NOMO-1 treated with dmso at 0.1 percent for 144 hours (cell line): ENCODE measurements around the gene FAM187B.
"Not testable (repeated sequence)": the region's sequence is repeated elsewhere in the genome, so short reads cannot be mapped to it uniquely, and the experiment has no call there.

ENCODE experiments used
- DNase-seq: peaks from one replicate; lab custom pipeline; 2025; ENCODE audit not compliant: unreplicated experiment; lab: John Stamatoyannopoulos, UW

Gene FAM187B

DNA sequence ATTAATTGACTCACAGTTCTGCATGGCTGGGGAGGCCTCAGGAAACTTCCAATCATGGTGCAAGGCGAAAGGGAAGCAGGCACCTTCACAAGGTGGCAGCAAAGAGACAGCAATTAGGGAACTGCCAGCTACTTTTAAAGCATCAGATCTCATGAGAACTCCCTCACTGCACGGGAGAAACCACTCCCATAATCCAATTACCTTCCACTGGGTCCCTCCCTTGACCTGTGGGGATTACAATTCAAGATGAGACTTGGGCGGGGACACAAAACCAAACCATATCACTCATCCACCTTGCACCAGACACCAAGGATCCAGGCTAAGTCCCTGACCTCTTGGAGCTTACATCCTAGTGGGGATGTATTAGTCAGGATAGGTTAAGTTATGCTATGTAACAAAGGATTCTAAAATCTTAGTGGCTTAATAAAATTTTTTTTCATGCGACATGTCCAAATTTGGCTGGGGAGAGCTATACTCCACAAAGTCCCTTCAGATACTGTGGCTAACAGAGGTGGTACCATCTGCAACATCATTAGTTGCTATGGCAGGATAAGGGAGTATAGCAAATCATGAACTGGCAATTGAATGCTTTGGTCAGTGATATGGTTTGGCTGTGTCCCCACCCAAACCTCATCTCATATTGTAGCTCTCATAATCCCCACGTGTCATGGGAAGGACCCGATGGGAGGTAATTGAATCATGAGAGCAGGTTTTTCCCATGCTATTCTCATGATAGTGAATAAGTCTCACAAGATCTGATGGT lies 8.3 kb upstream of the FAM187B start:
- no peak for DNase-seq

DNA sequence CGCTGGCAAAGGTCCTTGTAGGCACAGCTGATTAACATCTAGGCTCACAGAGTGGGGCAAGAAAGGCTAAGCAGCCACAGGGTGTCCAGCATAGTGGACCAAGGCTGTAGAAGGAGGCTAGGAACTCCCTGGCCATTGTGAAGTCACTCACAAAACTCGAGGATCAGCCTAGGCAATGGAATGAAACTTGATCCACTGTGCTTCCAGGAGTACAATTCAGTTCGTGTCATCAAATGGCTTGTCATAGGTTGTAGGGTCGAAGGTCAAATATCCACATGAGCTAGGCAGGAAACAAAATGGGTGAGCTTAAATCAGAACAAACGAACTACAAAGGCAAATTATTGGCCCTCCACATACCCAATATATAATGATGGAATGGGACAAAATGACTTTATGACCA lies 4.4 kb upstream of the FAM187B start:
- no peak for DNase-seq

DNA sequence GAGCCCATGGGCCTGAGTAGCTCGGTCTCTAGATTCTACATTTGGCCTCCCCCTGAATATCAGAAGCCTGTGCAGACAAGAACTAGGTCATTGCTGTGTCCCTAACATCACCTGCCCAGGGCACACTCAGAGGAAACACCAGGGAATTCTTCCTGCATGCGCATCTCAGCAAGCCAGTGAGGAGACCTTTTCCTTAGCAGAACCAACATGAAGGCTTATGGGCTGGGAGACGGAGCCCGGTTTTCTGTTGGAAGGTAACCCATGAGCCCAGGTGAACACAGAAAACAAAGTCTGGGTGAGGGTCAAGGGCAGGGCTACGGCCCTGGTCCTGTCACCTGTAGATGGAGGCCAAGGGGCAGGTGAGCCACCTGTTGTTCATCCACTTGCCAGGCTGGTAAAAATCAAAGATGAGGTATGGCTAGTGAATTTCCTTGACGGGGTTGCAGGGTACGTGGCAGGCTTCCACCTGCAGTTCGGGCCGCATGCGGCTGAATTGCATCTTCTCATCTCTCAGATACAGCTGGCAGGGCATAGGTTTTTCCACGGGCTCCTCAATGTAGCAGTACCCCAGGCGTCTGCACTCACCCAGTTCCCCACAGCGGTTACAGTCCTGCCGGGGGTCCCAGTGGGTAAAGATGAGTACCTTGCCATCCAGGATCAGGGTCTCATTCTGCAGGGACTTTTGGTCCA lies 3.6 kb upstream of the FAM187B start:
- DNase-seq: no peak

DNA sequence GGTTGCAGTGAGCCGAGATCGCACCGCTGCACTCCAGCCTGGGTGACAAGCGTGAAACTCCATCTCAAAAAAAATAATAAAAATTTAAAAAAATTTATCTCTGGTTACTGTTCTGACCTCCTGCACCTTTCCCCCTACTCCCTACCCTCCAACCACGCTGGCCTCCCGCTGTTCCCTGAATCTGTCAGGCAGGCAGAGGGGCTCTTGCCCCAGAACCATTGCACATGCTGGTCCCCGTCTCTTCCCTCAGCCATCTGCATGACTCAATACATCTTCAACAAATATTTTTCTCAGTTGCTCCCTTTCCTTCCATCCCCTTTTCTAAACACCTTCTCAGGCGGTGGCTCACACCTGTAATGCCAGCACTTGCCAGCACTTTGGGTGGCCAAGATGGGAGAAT lies 1.1 kb upstream of the FAM187B start:
- no peak for DNase-seq

DNA sequence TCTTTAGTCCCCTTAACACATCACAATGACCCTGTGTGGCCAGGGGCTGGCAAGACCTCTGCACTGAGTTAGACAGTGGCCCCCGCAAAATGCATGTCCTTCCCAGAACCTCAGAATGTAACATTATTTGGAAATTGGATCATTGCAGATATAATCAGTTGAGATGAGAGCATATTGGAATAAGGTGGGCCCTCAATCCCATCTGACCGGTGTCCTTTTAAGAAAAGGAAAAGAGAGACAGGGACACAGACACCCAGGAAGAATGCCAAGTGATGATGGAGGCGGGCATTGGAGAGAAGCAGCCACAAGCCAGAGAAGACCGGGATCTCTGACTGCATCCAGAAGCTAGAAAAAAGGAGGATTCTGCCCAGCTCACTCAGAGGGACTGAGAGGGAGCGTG lies 1.8 kb downstream of the FAM187B start:
- DNase-seq: no peak

DNA sequence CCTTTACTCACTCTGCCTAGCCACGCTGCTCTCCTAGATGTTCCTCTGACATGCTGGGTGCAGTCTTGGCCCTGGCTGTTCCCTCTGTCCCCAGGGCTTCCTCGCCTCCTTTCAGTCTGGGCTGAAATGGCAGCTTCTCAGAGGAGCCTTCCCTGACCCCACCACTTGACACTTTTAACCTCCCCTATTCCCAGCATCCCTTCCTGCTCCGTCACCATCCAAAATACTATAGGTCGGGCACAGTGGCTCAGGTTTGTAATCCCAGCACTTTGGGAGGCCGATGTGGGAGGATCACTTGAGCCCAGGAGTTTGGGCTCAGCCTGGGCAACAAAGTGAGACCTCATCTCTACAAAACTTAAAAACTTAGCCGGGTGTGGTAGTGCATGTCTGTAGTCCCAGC lies 2.6 kb downstream of the FAM187B start:
- no peak for DNase-seq

DNA sequence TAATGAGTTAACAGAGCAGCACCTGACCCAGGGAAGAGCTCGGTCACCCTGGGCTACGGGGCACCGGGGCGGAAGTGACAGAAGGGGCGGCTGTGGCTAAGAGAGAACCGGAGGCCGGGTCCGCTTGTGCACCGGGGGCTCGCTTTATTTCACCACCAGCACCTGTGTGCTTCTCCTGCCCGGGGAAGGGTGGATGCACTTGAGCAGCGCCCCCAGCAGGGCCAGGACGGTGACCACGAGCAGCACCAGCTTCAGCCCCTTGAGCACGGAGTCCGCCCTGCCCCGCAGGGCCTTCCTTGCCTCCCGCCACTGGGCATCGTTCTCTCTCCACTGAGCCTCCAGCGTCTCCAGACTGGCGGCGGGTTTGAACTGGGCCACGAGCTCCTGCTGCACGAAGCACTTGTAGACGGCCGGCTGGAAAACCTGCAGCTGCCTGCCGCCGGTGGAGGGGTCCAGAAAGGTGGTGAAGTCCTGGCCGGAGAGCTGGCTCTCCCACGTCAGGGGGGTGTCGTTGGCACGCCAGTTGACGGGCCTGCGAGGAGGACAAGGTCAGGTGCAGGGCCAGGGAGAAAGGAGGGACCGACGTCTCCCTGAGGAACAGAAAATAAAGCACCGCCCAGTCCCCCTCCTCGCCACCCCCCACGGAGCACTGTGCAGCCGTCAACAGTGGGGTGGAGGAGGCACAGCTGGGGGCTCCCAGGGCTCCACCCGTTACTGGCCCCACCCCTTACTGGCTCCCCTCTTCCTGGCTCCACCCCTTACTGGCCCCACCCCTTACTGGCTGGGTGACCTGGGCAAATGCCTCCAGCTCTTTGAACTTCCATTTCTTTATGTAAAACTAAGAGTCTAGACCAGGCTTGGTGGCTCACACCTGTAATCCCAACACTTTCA lies 3.6 kb downstream of the FAM187B start:
- DNase-seq: no peak

DNA sequence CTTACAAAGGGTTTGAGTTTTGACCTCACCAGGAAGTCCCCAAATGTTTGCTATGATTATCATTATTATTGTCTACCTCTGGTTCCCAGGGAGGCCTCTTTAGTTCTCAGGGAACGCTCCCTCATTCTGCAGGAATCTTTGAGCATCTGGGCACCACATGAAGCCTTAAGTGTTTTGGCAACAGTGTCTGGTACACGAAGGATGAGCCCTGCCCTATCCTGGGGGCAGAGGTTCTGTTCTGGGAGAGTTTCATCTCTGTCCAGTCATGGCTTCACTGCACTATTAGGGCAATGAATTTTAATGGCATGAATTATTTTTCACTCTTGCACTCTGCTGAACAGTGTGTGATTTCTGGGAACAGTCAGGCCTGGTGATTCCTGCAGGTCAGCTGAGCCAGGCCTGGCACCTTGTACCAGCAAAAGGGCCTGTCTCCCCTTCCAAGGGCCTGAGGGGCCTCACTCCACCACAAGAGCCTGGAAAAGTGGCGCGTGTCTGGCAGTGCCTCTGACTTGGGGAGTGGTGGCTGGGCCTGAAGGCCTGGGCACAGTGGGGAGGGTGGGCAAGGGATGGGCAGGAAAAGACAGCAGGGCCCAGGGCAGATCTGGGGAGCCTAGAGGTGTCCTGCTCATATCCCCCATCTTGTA lies 4.6 kb downstream of the FAM187B start:
- no peak for DNase-seq

DNA sequence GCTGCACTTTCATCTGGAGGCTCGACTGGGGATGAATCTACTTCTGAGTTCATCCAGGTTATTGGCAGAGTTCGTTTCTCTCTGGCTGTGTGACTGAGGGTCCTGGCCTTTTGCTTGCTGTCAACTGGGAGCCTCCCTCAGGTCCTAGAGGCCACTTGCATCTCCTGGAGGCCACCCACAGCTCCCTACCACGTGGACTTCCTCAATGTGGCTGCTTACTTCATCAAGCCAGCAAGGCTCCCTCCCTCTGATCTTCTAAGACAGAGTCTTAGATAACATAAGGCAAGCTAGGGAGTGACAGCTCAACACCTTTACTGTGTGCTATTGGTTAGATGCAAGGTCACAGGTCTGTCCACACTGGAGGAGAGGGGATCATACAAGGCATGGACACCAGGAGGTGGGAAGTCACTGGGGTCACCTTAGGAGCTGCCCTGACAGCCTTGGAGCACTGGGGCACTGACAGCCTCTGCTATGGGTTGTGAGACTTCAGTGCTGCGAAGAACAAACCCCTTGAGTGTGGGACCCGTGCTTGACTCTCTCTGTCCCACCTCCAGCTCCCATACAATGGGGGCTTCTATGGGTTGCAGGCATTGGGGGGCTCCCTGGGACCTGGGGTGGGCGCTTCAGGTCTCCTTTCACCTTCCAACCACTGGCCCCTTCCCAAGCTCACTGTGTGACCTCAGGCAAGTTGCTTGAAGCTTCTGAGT lies 5.3 kb downstream of the FAM187B start:
- no peak for DNase-seq

DNA sequence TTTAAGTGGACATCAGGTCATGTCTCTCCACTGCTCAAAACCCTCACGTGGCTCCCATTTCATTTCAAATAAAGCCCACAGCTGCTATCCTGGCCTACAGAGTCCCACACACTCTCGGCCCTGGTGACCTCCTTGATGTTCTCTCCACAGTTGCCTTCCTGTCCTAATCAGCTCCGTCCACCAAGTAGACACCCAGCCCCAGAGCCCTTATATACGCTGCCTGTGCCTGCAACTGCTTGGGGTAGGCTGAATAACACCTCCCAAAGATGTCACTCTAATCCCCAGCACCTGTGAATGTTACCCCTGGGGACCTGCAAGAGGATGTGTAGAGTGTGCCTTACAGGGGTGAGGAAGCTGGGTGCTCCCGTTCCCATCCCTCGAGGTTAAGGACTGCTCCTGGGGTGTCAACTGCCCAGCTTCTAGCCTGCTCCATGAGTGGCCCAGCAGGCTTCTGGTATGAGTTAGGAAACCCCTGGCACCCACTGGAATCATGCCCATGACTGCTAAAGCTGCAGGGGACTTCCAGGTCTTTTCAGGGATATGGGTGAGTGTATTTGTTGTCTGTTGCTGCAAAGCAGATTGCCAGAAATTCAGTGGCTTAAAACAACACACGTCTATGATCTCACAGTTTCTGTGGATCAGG lies 6.0 kb downstream of the FAM187B start:
- DNase-seq: no peak

DNA sequence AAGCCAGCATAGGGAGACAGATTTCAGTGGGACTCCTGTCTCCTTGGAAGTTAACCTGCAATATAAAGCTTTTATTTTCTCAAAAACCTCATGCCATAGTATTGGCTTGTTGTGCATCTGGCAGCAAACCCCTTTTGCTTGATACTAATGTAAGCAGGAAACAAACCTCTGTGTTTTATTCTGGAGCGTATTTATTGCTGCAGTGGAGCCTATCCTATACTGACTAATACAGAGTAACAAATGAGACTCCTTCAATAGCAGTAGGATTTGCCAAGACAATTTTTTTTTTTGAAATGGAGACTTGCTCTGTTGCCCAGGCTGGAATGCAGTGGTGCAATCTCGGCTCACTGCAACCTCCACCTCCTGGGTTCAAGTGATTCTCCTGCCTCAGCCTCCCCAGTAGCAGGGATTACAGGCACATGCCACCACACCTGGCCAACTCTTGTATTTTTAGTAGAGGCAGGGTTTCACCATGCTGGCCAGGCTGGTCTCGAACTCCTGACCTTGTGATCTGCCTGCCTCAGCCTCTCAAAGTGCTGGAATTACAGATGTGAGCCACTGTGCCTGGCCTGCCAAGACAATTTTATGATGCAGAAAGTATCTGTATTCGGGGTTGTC lies 7.5 kb downstream of the FAM187B start:
- DNase-seq: not testable (repeated sequence)

DNA sequence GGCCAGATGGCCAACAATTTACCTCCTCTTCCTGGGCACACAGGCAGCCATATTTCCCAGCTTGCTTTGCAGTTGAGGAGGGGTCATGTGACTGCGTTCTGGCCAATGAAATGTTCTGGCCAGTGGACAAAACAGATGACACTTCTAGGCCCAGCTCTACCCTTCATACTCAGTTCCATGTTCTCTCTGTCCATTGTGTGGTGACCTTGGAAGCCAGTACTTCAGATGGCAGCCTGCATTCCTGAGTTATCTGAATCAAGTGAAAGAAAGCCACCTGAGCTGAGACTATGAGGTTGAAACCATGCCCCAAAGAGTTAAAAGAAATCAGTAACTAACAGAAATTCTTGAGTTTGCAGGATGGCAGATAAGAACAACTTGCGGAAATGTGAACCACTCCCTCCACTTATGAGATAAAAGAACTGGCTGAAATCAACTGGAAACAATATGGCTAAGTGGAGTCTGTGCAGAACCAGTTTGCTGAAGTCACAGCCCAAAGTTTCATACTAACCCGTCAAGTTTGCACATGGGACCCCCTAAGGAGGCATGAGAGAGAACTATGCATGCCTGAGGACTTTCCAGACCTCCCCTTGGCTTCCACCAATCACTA lies 8.1 kb downstream of the FAM187B start:
- no peak for DNase-seq

DNA sequence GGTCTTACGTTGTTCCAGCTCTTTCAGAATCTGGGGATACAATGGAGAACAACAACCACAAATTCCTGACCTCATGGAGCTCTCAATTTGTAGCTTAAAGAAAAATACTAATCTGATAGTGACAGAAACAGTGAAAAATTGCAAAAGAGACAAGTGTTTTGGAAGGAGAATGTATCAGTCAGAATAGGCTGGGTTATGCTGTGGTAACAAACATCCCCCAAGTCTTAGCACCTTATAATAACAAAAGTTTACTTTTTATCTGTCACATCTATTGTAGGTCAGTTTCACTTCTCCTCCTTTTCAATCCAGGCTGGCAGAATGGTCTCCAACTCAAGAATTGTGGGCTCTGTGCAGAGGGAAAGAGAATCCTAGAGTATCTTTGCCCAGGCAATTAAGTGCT lies 9.5 kb downstream of the FAM187B start:
- DNase-seq: no peak

DNA sequence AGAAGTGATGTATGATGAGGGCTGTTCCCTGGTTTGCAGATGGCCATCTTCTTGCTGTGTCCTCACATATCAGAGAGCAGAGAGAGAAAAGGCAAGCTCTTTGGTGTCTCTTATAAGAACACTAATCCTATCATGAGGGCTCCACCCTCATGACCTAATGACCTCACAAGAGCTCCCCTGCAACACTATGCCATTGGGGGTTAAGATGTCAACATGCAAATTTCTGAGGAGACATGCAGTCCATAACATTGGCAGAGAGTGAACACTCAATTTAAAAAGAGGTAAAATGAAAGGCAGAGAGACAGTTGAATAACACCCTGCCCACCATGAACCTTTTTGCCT lies 10.9 kb downstream of the FAM187B start:
- no peak for DNase-seq

DNA sequence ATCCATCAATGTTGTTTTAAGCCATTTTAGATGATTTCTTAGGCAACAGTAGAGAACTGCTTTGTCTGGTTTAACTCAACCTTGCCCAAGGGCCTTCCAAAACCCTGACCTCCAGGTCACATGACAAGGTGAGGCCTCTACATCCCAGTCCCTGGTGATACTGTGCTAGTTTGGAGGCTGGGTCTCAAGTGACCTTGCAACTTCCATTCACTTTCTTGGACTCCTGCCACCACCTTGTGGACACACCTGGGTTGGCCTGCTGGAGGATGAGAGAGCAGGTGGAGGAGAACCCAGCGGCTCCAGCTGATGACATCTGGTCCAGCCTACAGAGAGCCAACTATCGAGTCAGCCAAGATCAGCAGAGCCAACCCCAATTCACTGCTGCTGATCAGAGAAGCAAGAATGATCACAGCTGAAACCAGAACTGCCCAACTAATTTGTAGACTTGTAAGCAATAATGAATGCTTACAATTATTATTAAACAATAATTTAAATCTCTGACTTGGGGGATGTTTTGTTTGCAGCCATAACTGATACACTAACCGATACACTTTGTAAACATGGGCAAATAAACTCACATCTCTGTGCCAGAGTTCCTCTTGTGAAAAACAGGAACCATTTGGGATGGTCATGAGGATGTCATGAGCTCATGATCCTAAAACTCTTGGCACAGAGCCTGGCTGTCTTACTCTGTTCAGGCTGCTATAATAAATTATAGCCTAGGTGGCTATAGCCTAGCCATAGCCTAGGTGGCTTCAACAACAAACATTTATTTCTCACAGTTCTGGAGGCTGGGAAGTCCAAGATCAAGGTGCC lies 11.5 kb downstream of the FAM187B start:
- DNase-seq: no peak

DNA sequence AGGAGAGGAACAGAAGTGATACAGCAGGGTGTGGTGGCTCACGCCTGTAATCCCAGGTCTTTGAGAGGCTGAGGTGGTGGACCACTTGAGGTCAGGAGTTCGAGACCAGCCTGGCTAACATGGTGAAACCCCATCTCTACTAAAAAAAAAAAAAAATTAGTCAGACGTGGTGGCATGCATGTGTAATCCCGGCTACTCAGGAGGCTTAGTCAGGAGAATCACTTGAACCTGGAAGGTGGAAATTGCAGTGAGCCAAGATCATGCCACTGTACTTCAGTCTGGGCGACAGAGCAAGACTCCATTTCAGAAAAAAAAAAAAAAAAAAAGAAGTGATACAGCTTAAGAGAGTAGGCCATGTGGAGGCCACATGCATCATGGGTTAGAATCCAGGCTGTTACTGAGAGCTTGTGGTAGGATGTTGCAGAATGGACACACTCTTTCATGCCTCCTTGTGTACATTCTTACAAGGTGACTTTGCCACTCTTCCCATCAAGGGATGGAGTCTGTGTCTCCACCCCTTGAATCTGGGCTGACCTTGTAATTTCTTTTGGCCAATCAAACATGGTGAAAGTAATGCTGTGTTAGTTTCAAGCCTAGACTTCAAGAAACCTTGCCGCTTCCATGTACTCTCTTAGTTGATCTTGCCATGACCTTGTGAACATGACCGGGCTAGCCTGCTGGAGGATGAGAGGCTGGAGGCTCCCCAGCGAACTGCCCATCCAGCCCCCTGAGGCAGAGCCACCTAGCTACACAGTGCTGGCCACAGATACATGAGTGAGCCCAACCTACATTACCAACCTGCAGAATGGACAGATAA lies 12.3 kb downstream of the FAM187B start:
- no peak for DNase-seq

DNA sequence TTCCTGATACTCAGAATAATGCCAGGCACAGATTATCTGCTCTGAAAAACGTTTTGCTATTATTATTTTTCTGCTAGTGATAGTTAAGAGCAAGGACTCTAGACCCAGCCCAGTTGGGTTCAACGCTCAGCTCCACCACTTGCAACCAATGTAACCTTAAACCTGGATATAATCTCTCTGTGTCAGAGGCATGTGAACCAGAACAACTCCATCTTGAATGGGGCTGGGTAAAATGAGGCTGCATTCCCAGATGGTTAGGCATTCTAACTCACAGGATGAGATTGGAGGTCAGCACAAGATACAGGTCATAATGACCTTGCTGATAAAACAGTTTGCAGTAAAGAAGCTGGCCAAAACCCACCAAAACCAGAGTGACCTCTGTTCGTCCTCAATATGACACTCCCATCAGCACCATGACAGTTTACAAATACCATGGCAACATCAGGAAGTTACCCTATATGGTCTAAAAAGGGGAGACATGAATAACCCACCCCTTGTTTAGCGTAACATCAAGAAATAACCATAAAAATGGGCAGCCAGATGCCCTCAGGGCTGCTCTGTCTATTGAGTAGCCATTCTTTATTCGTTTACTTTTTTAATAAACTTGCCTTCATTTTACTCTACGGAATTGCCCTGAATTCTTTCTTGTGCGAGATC lies 13.6 kb downstream of the FAM187B start:
- DNase-seq: no peak
